Measurements from ENCODE around the gene FIGN.

FIGN gene

GRCh38 chr2:163573652-163574051 is 162.2 kb downstream of the FIGN start:
- Mint-ChIP-seq H3K4me1 (no peaks in the 10 kb centered on the region), H3K27ac (no peak overlapping the region), H3K4me3 (no peak overlapping the region), H3K9me3 (peaks cover 15% of the 10 kb centered on the region), H3K27me3 (no peaks in the 10 kb centered on the region), H3K36me3 (ENCODE audit: low read depth) (no peaks in the 10 kb centered on the region)
- DNase-seq (no peak), ATAC-seq (no peak)

- DNase-seq (no peak), ATAC-seq (no peak)
- H3K4me1 Mint-ChIP-seq = no peaks in the 10 kb centered on the region
- H3K27me3 Mint-ChIP-seq = no peaks in the 10 kb centered on the region
- H3K4me3 Mint-ChIP-seq = no peak overlapping the region
- peaks cover 16% of the 10 kb centered on the region for H3K9me3 Mint-ChIP-seq
- no peaks in the 10 kb centered on the region for H3K36me3 Mint-ChIP-seq (ENCODE audit: low read depth)
- no peak overlapping the region for H3K27ac Mint-ChIP-seq
These were observed 163.0 kb downstream of the FIGN start for GRCh38 chr2:163572850-163573249.

GRCh38 chr2:163571423-163572102 is 164.2 kb downstream of the FIGN start:
- Mint-ChIP-seq H3K27me3 (no peaks in the 10 kb centered on the region), H3K9me3 (peaks cover 10% of the 10 kb centered on the region), H3K4me1 (no peaks in the 10 kb centered on the region), H3K27ac (no peak overlapping the region), H3K4me3 (no peak overlapping the region), H3K36me3 (ENCODE audit: low read depth) (no peaks in the 10 kb centered on the region)
- ATAC-seq = no peak
- DNase-seq = no peak

GRCh38 chr2:163570391-163570790 is 165.4 kb downstream of the FIGN start:
- no peak for ATAC-seq

GRCh38 chr2:163565192-163565591 is 170.6 kb downstream of the FIGN start:
- peaks cover 4% of the 10 kb centered on the region for H3K9me3 Mint-ChIP-seq
- H3K4me3 Mint-ChIP-seq = no peak overlapping the region
- DNase-seq (no peak), ATAC-seq (no peak)
- H3K27ac Mint-ChIP-seq = no peak overlapping the region
- no peaks in the 10 kb centered on the region for H3K4me1 Mint-ChIP-seq
- H3K27me3 Mint-ChIP-seq = no peaks in the 10 kb centered on the region
- H3K36me3 Mint-ChIP-seq (ENCODE audit: low read depth) = no peaks in the 10 kb centered on the region

More at GRCh38 chr2:163570391-163570790, 165.4 kb downstream of the FIGN start:
- no peak overlapping the region for H3K27ac Mint-ChIP-seq
- peaks cover 6% of the 10 kb centered on the region for H3K9me3 Mint-ChIP-seq
- no peak for DNase-seq
- H3K36me3 Mint-ChIP-seq (ENCODE audit: low read depth) = no peaks in the 10 kb centered on the region
- no peaks in the 10 kb centered on the region for H3K27me3 Mint-ChIP-seq
- H3K4me3 Mint-ChIP-seq = no peak overlapping the region
- H3K4me1 Mint-ChIP-seq = no peaks in the 10 kb centered on the region

- DNase-seq (no peak), ATAC-seq (no peak)
- H3K4me3 Mint-ChIP-seq = no peak overlapping the region
- H3K27me3 Mint-ChIP-seq = no peaks in the 10 kb centered on the region
- peaks cover 4% of the 10 kb centered on the region for H3K9me3 Mint-ChIP-seq
- no peak overlapping the region for H3K27ac Mint-ChIP-seq
- H3K4me1 Mint-ChIP-seq = no peaks in the 10 kb centered on the region
- no peaks in the 10 kb centered on the region for H3K36me3 Mint-ChIP-seq (ENCODE audit: low read depth)
These were observed 171.6 kb downstream of the FIGN start for GRCh38 chr2:163564236-163564635.

- ATAC-seq (no peak), DNase-seq (no peak)
- Mint-ChIP-seq H3K27ac (no peak overlapping the region), H3K4me1 (no peaks in the 10 kb centered on the region), H3K36me3 (ENCODE audit: low read depth) (no peaks in the 10 kb centered on the region), H3K9me3 (peaks cover under 1% of the 10 kb centered on the region), H3K27me3 (no peaks in the 10 kb centered on the region), H3K4me3 (no peak overlapping the region)
These were observed 172.5 kb downstream of the FIGN start for GRCh38 chr2:163563336-163563735.

GRCh38 chr2:163558251-163559021 is 177.4 kb downstream of the FIGN start:
- no peak for ATAC-seq
- Mint-ChIP-seq H3K27ac (no peak overlapping the region), H3K4me3 (no peak overlapping the region), H3K9me3 (no peaks in the 10 kb centered on the region), H3K27me3 (no peaks in the 10 kb centered on the region), H3K4me1 (no peaks in the 10 kb centered on the region), H3K36me3 (ENCODE audit: low read depth) (no peaks in the 10 kb centered on the region)
- no peak for DNase-seq

GRCh38 chr2:163556511-163556910 is 179.3 kb downstream of the FIGN start:
- Mint-ChIP-seq H3K4me1 (no peaks in the 10 kb centered on the region), H3K36me3 (ENCODE audit: low read depth) (no peaks in the 10 kb centered on the region), H3K9me3 (no peaks in the 10 kb centered on the region), H3K27me3 (no peaks in the 10 kb centered on the region), H3K27ac (no peak overlapping the region), H3K4me3 (no peak overlapping the region)
- DNase-seq (no peak), ATAC-seq (no peak)

- H3K27ac Mint-ChIP-seq = no peak overlapping the region
- DNase-seq (no peak), ATAC-seq (no peak)
- no peaks in the 10 kb centered on the region for H3K36me3 Mint-ChIP-seq (ENCODE audit: low read depth)
- H3K4me3 Mint-ChIP-seq = no peak overlapping the region
- no peaks in the 10 kb centered on the region for H3K4me1 Mint-ChIP-seq
- no peaks in the 10 kb centered on the region for H3K9me3 Mint-ChIP-seq
- no peaks in the 10 kb centered on the region for H3K27me3 Mint-ChIP-seq
These were observed 180.9 kb downstream of the FIGN start for GRCh38 chr2:163554864-163555263.

GRCh38 chr2:163553601-163554000 is 182.2 kb downstream of the FIGN start:
- Mint-ChIP-seq H3K9me3 (no peaks in the 10 kb centered on the region), H3K36me3 (ENCODE audit: low read depth) (no peaks in the 10 kb centered on the region)
- no peak for DNase-seq

GRCh38 chr2:163552758-163553157 is 183.1 kb downstream of the FIGN start:
- ATAC-seq (no peak), DNase-seq (no peak)
- H3K4me1 Mint-ChIP-seq = no peaks in the 10 kb centered on the region
- no peaks in the 10 kb centered on the region for H3K36me3 Mint-ChIP-seq (ENCODE audit: low read depth)
- H3K27me3 Mint-ChIP-seq = no peaks in the 10 kb centered on the region
- no peak overlapping the region for H3K27ac Mint-ChIP-seq
- H3K4me3 Mint-ChIP-seq = no peak overlapping the region
- no peaks in the 10 kb centered on the region for H3K9me3 Mint-ChIP-seq

More at GRCh38 chr2:163553601-163554000, 182.2 kb downstream of the FIGN start:
- H3K4me3 Mint-ChIP-seq = no peak overlapping the region
- no peaks in the 10 kb centered on the region for H3K4me1 Mint-ChIP-seq
- no peak overlapping the region for H3K27ac Mint-ChIP-seq
- ATAC-seq = no peak
- H3K27me3 Mint-ChIP-seq = no peaks in the 10 kb centered on the region

- Mint-ChIP-seq H3K36me3 (ENCODE audit: low read depth) (no peaks in the 10 kb centered on the region), H3K4me3 (no peak overlapping the region), H3K27me3 (no peaks in the 10 kb centered on the region), H3K9me3 (peaks cover 4% of the 10 kb centered on the region), H3K27ac (no peak overlapping the region), H3K4me1 (no peaks in the 10 kb centered on the region)
- DNase-seq (no peak), ATAC-seq (no peak)
These were observed 184.0 kb downstream of the FIGN start for GRCh38 chr2:163551616-163552373.

GRCh38 chr2:163548970-163549369 is 186.8 kb downstream of the FIGN start:
- H3K9me3 Mint-ChIP-seq = peaks cover 4% of the 10 kb centered on the region
- no peaks in the 10 kb centered on the region for H3K27me3 Mint-ChIP-seq
- no peaks in the 10 kb centered on the region for H3K4me1 Mint-ChIP-seq
- no peak overlapping the region for H3K27ac Mint-ChIP-seq
- no peaks in the 10 kb centered on the region for H3K36me3 Mint-ChIP-seq (ENCODE audit: low read depth)
- DNase-seq = no peak
- H3K4me3 Mint-ChIP-seq = no peak overlapping the region
- ATAC-seq = no peak

Measured in activated naive CD8-positive, alpha-beta T cell treated with anti-CD3 and anti-CD28 coated beads, Interleukin-2, amount 50 U/mL, for 24 hours (primary cell).